ENCODE results near the gene DYNC1I1.

DNA sequence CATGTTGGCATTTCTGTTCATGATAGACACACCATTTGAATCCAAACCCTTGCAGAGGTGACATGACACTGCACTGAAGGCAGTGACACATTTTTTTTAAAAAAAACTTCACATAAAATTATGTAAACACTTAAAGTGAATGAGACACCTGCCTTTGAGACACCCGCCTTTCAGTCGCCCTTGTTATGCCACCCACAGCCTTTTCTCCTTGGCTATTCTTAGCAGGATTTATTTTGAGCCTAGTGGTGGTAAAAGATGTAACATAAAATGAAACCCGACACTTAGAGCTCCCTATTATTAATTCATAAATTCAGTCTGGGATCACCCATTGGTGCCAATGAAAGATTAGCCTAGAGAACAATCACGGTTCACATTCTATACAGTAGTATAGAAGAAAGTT is 161.3 kb downstream of the DYNC1I1 start:
- TF ChIP-seq EZH2 (conservative IDR thresholded peaks at IDR 0.05; ENCODE audit: low read depth, low read length), result no peak
- TF ChIP-seq SP2 (CRISPR knock-in tag; IDR thresholded peaks at IDR 0.05), result no peak
- TF ChIP-seq MAX (IDR thresholded peaks at IDR 0.05), result no peak
- TF ChIP-seq ZNF724P (CRISPR knock-in tag; IDR thresholded peaks at IDR 0.05; ENCODE audit: borderline replicate concordance), result no peak
- TF ChIP-seq BRCA1 (CRISPR knock-in tag; IDR thresholded peaks at IDR 0.05), result no peak
- TF ChIP-seq, protein P1, sequence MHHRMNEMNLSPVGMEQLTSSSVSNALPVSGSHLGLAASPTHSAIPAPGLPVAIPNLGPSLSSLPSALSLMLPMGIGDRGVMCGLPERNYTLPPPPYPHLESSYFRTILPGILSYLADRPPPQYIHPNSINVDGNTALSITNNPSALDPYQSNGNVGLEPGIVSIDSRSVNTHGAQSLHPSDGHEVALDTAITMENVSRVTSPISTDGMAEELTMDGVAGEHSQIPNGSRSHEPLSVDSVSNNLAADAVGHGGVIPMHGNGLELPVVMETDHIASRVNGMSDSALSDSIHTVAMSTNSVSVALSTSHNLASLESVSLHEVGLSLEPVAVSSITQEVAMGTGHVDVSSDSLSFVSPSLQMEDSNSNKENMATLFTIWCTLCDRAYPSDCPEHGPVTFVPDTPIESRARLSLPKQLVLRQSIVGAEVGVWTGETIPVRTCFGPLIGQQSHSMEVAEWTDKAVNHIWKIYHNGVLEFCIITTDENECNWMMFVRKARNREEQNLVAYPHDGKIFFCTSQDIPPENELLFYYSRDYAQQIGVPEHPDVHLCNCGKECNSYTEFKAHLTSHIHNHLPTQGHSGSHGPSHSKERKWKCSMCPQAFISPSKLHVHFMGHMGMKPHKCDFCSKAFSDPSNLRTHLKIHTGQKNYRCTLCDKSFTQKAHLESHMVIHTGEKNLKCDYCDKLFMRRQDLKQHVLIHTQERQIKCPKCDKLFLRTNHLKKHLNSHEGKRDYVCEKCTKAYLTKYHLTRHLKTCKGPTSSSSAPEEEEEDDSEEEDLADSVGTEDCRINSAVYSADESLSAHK (CRISPR knock-in tag; IDR thresholded peaks at IDR 0.05; ENCODE audit: borderline replicate concordance), result no peak
- TF ChIP-seq HOXA7 (CRISPR knock-in tag; IDR thresholded peaks at IDR 0.05), result no peak
- TF ChIP-seq ZFX (CRISPR knock-in tag; IDR thresholded peaks at IDR 0.05; ENCODE audit: low read depth), result no peak
- no peak for TF ChIP-seq ZNF282 (IDR thresholded peaks at IDR 0.05; ENCODE audit: partially characterized antibody)
- TF ChIP-seq, protein P2, sequence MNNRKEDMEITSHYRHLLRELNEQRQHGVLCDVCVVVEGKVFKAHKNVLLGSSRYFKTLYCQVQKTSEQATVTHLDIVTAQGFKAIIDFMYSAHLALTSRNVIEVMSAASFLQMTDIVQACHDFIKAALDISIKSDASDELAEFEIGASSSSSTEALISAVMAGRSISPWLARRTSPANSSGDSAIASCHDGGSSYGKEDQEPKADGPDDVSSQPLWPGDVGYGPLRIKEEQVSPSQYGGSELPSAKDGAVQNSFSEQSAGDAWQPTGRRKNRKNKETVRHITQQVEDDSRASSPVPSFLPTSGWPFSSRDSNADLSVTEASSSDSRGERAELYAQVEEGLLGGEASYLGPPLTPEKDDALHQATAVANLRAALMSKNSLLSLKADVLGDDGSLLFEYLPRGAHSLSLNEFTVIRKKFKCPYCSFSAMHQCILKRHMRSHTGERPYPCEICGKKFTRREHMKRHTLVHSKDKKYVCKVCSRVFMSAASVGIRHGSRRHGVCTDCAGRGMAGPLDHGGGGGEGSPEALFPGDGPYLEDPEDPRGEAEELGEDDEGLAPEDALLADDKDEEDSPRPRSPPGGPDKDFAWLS (CRISPR knock-in tag; IDR thresholded peaks at IDR 0.05; ENCODE audit: borderline replicate concordance), result no peak
- no peak for TF ChIP-seq ZNF180 (CRISPR knock-in tag; IDR thresholded peaks at IDR 0.05; ENCODE audit: borderline replicate concordance, low read depth)
- no peak for TF ChIP-seq SSRP1 (CRISPR knock-in tag; IDR thresholded peaks at IDR 0.05)
- TF ChIP-seq IRF1 (CRISPR knock-in tag; IDR thresholded peaks at IDR 0.05; ENCODE audit: low read depth), result no peak
- TF ChIP-seq SMARCE1 (IDR thresholded peaks at IDR 0.05; ENCODE audit: borderline replicate concordance), result no peak

All from HepG2 (cell line).